GM18505 (cell line): ENCODE measurements around the gene MTA1.

Source experiments
- ATAC-seq: cut with Tn5 transposase; IDR thresholded peaks from one replicate; pipeline ENCODE4 v1.9.1; 2021; ENCODE audit not compliant: unreplicated experiment
- POLR2A ChIP-seq: IDR thresholded peaks from 4 replicates; pipeline ENCODE4 v1.6.1; 2011; ENCODE audit warnings: borderline replicate concordance; ENCODE audit not compliant: insufficient read depth, insufficient read length; ENCODE audit errors: extremely low read depth

MTA1 gene

DNA sequence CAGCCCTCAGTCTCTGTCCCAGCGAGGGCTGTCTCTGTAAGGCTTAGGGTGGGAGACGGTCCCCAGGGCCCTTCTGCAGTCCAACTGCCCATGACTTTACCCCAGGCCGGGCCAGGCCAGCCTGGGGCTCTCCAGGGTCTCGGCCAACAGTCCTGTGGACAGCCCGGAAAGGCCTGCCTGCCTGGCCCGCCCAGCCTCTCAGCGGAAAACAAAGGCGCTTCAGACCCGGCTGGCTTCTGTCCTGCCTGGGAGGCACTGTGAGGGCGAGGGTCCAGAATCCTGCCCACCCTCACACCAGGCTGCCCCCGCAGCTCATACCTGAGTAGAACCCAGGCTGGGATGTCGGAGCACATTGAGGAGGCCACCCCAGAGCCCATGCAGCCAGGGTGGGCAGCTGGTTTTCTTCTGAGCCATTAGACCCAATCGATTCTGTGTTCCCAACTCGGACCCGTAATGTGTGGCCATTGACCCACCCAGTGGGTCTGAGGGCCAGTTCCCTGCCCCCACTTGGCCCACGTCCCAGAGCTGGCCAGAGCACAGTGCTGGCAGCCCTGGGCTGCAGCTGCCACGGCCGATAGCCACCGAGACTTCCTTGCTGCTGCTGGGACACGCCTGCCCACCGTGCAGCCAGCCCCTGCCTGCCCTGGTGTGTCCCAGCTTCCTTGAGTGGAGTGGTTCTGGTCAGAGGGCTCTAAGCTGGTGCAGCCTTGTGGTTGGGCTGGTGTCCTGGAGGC lies 56.6 kb downstream of the MTA1 start:
- ATAC-seq = no peak
- no peak for TF ChIP-seq POLR2A

DNA sequence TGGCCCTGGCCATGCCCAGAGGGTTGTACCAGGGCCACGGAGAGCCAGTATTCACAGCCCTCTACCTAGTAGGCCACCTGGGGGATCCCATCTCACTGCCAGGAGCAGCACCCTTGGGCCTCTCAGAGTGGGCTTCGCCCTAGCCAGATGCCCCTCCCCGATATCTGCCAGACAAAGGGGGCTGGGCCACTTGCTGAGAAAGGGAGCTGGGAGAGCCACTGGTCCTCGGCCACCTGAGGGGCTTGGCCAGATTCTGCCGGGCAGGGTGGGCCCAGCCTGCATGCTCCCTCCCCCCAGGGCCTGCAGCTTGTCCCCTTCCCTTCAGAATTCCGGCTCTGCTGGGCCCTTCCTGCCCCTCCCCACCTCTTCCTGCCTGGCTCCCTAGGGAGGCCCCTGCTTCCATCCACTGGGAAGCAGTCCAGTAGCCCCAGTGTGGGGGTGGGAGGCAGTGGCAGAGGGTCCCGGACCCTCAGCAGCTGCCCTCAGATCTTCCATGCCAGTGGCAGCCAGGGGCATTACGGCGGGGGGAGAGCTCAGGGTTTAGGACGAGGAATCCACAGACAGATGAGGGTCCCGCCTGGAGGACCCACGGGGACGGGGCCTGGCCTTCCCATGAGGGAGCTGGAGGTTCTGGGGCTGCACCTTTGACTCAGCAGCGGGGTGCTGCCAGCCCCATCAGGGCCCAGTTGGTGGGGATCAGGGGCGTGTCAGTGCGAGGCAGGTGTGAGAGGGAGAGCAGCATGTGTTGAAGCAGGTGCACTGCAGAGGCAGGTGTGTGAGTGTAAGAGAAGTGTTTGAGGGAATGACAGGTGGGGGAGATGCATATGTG lies 57.4 kb downstream of the MTA1 start:
- TF ChIP-seq POLR2A = no peak
- ATAC-seq = no peak

GRCh38 chr14:105477660-105478397 lies 58.2 kb downstream of the MTA1 start:
- no peak for ATAC-seq

GRCh38 chr14:105478398-105479251 lies 59.0 kb downstream of the MTA1 start:
- ATAC-seq = no peak
- TF ChIP-seq POLR2A = no peak

More at GRCh38 chr14:105477660-105478397, 58.2 kb downstream of the MTA1 start:
- TF ChIP-seq POLR2A = no peak

- TF ChIP-seq POLR2A = no peak
- ATAC-seq = no peak
Observed at GRCh38 chr14:105479431-105480158, 60.0 kb downstream of the MTA1 start.

DNA sequence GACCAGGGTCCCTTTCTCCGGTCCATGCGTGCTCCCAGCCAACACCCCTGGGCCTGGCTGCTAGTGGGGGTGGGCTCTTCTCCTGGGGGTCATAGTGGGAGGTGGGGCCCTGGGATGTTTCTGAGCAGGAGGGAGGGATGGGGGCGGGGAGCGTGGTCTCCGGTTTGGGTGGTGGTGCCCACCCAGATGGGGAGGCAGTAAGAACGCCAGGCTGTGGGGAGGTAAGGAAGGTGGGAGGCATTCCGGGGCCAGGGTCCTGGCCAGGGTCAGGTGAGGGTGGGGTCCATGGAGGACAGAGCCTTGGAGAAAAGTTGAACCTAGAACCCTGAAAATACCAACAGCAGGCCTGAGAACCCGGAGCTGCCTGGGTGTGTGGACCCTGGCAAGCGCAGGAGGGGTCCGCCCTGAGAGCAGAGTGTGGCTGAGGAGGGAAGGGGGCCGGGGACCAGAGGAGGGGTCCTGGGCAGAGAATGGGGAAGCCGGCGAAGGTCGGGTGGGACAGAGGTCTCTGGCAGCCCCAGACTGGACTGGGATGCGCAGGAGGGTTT lies 60.6 kb downstream of the MTA1 start:
- no peak for TF ChIP-seq POLR2A
- ATAC-seq = no peak

DNA sequence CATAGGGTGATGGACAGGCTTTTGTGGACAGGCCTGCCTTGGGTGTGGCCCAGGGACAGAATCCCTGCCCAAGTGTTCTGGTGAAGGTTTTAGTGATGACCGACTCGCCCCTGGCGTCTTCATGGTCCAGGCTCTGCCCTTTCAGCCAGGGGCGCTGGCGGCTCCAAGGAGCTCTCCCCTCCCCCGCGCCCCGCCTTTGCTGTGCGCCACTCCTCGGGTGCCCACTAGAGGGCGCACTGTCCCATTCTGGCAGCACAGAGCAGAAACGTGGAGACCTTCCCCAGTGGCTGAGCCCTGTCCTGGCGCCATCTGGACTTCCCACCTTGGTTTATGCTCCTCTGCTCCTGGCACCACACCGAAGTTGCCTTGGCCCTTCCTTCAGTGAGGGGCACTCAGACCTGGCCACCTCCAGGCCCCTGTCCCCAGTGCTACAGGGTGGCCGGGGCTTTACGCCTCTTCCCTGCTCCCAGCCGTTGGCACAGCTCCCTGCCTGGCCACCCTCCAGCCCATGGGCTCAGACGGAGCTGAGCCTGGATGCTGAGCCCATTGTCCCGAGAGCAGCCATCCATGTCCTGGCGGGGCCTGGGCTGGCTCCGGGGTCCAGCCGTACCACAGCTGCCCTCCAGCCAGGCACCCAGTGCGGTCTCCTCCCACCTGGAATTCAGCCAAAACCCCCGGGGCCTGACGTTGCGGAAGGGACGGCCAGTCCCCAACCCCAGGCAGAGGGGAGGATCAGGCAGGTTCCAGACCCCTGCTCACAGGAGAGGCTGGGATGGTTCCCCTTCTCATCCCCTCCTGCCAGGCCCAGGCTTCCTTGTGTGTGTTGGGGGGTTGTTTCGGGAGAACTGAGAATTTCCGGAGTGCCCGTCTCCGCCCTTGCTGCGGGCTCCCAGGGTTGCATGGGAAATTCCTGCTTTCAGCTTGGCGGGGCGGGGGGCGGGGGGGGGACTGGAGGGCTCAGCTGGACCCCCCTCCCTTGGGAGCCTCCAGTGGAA lies 61.5 kb downstream of the MTA1 start:
- ATAC-seq = peak; percentile 61
- TF ChIP-seq POLR2A = no peak

DNA sequence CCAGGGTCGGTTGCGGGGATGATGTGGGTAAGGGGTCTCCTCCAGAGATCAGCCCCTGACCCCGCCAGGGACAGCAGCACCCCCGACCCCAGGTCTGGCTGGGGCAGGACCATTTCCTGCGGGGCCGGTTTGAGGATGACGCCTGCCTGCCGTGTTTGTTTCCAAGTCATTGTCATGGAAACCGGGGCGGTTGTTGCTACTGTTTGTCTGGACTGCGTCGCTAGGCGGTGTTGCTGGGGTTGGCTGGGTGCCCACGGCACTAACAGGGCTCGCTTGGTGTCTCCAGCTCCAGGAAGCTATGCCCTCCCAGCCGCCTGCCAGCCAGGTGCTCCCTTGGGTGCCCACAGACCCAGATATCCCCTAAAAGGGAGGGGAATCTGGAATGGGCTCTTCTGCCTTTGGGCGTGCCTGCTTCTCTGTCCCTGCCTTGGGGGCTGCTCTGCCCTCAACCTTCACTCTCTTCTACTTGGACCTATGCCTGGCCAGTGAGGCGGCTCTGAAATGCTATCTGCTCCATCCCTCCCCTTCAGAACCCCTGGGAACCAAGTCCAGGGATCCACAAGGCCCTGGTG lies 62.3 kb downstream of the MTA1 start:
- TF ChIP-seq POLR2A = no peak
- ATAC-seq = peak; percentile 37

- ATAC-seq = no peak
- no peak for TF ChIP-seq POLR2A
Observed at GRCh38 chr14:105482486-105483110, 63.0 kb downstream of the MTA1 start.
